Glomerular visceral epithelial cell (primary cell): ENCODE data around the gene IL18R1.

Experiments used
- DNase-seq: peaks from one replicate; pipeline ENCODE4 v3.0.0-alpha.2; 2016; ENCODE audit errors: extremely low spot score

Gene IL18R1

DNA sequence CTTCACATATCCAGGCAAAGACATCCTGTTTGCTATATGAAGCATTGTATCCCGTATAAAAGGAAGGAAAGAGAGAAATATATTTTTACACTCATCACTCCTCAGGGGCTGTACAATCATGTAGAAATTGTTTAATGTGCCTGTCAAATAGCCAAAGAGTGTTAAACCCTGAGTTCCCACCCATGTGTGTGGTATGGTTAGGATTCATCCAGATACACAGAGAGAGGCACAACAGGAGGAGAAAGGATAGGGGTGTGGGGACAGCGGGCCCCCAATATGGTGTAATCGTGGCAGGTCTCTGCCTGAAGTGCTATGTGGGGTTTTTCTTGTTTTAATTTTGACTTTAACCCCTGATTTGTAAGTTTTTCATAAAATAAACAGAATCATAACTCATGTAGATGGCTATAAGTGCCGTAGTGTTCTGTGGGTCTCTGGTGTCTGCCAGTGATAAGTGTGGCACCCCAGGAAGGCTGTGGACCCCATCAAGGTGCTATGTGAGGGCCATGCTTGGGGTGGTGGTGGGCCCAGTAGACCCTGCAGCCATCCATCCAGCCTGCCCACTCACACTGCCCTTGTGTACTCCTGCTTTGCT, 10.2 kb upstream of the IL18R1 start:
- no peak for DNase-seq

DNA sequence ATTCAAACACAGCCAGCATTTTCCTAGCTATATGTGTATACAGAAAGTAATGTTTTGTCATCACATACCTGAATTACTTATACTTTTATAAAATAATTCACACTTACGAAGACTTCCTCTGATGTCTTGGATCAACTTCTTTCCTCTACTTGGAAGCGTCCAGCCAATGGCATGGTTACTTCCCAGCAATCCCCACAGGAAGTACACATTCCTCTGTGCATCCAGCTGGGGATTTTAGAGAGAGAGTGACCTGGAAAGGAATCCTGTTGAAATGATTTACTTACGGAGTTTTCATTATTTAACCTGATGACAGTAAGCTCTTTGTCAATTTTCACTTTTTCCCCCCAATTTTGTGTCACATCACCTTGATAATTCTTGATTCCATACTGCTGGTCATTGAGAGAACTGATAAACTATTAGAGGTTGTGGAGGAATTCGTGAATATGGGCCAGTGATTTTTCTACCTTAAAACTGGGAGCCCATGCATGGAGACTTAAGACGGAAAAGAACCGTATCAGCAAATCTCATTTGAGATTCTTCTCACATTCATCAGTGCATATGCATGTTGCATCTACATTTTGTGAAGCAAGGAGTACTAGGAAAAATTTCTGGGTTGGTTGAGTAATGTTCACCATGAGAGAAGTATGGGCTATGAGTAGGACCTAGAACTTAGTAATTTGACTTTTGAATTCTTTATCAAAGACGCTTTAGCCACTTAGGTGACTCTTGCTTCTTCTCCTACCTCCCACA, 9.0 kb upstream of the IL18R1 start:
- no peak for DNase-seq

DNA sequence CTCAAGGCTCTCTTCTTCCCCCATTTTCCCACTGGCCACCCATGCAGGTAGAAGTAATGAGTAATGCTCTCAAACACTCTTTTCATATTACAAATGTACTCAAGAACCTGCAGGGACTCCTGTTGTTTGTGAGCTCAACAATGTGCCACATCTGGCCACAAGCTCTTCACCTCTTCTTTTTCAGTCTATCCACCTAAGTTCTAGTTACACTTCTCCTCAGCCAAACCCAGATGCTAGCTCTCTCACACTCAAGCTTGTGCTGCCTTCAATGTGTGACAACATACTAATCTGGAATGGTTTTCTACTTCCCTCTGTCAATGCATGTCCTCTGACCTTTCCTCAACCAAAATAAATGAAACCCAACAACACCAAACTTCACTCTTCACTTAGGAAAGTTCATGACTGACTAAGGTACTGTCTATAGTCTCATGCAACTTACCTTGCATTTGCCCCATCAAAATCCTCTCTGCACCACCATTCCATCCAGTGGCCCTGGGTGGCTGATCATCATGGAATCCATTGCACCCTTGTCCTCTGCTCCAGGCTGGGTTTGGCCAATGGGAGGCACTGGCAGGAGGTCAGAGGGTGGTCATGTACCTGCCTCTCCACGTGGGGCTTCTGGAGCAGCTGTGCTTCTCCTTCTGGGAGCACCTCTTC, 5.3 kb upstream of the IL18R1 start:
- DNase-seq = no peak

DNA sequence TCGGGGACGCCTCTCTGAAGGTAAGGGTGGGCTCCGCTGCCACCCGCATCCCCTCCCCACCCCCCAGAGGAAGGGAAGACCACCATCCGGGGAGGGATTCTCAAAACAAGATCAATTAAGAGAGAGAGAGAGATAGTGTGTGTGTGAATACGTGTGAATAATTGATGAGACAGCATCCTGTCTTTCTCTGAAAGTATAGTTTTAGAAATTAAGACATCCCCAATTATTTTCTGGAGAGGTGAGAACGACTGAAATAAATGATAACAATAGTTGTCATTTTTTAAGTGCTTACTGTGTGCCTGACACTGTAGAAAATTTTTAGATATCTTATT, 751 bp downstream of the IL18R1 start:
- no peak for DNase-seq

DNA sequence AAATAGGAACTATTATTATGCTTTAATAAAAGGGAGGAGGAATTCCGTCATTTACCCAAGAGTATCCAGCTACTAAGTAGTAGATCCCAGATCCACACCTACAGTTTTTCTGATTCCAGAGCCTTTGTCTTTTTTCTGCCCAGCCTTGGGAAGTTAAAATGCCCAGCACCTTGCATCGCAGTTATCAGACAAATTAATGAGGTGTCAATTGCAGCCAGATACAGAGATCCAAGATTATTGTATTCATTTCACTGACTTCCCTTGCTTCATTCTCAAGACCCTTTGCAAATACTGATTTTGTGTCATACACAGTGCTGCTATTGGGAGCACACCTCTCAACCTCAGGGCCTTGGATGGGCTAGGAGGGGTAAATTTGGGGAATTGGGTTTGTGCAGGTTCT, 1.1 kb downstream of the IL18R1 start:
- no peak for DNase-seq

DNA sequence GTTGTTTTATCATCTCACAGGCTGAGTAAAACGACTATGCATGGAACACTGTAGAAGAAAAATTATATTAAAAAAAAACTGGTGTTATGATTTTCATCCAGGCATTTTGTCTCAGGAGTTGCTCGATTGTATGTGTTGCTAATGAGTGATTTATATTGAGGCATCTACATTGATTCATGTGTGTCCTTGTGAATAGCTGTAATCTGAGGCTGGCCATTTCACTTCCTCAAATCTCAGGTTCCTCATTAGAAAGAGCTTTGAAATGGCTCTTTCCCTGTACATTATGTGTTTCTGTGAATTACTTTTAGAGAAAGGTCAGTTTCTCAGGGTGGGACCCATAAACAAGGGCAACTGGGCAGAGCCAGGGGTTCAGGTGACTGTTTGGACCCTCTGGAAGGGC, 2.3 kb downstream of the IL18R1 start:
- no peak for DNase-seq

DNA sequence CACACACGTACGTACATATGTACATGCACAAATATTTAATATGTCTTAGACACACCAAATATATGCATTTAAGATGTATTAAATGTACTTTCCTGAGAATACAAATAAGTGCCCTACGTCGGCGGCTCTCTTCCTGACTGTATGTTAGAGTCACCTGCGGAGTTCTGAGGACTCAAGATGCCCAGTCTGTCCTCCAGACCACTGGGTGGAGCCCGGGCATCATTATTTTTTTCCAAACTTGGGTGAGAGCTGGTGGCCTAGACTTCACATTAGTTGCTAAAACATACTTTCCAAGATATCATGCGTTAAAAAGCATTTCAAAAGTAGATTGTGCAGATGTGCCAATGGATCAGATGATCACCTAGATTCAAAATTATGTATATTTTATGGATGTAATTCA, 2.9 kb downstream of the IL18R1 start:
- no peak for DNase-seq

DNA sequence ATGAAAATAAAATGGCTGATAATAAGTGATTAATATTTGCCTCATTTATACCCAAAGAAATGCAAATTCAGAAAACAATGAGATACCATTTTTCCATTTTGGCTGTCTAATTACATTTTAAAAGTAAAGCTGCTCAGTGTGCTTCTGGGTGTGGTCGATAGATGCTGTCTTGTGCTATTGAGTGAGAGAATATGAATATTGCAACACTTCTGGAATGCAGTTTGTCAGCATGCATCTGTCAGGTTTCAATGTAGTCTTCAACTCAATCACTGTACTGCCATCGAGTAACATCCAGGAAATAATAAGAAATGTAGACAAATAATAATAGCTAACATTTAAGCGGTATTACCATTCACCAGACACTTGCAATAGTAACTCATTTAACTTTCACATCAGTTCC, 3.9 kb downstream of the IL18R1 start:
- DNase-seq = no peak

DNA sequence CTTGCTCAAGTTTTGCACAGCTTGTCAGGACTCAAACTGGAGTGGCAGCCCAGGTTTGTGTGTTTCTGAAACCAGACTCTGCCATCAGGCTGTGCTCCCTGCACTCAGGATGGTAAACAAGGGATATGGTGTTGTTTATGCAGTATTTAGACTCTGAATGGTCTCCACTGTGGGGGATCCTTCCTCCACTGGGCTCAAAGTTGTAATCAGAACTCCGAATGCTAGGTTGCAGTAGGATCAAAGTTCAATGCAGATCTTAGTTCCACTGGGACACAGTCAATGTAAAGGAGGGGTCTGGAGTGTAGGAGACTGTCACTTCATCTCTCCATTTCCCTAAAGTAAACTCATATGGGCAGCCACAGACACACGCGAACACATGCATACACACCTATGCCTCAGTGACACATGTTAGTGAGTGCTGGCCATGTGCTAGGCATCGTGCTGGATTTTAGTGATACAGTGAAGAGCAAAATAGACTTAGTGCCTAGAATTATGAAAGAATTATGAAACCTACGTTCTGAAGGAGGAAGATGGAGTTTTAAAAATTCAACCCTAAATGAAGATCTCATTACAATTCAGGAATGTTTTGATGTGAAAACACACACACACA, 6.1 kb downstream of the IL18R1 start:
- no peak for DNase-seq

DNA sequence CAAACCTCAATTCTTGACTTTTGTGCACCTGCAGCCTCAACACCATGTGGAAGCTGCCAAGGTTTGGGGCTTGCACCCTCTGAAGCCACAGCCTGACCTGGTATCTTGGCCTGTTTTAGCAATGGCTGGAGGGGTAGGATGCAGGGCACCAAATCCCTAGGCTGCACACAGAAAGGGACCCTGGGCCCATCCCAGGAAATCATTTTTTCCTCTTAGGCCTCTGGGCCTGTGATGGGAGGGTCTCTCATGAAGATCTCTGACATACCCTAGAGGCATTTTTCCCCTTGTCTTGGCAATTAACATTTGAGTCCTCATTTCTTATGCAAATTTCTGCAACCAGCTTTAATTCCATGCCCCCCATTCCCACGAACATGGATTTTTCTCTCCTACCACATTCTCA, 10.2 kb downstream of the IL18R1 start:
- no peak for DNase-seq

DNA sequence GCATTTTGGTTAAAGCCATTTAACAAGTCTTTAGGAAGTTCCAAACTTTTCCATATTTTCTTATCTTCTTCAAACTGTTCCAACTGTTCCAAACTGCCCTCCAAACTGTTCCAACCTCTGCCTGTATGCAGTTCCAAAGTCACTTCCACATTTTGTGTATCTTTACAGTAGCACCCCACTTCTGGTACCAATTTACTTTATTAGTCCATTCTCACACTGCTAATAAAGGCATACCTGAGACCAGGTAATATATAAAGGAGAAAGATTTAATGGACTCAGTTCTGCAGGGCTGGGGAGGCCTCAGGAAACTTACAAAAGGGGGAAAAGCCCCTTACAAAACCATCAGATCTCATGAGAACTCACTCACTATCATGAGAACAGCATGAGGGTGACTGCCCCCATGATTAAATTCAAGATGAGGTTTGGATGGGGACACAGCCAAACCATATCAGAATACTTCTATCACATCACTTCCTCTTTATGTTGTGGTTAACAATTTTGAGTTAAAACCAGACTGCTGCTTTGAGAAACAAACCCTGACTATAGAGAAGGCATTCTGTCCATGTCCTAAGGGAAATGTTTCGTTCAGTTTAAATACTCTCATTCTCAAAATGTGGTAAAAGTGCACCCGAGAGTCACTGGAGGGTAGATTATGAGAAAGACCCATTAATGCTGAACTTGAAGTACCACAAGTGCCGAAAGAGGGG, 11.0 kb downstream of the IL18R1 start:
- no peak for DNase-seq

DNA sequence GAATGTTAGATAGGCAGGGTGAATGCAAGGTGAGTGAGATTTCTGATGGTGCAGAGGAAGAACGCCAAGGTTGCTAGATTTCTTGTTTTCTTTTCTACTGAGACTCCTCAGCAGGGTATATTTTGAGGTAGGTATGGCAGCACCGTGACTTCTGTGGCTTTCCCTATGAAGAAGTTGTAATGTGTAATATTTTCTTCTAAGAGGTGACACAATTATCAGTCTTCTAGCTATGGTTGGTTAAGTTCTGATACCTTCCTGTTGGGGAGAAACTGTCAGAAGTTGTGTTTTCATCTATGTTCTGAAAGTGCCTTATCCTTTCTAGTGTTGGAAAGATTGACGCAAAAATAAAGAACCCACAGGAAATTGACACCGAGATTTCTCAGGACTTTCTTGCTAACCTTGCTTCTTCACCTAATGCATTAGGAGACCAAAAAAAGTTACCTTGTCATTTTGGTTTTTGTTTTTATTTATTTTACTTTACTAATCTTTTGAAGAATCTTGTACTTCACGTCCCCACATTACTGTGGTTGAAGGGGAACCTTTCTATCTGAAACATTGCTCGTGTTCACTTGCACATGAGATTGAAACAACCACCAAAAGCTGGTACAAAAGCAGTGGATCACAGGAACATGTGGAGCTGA, 11.9 kb downstream of the IL18R1 start:
- DNase-seq = no peak

DNA sequence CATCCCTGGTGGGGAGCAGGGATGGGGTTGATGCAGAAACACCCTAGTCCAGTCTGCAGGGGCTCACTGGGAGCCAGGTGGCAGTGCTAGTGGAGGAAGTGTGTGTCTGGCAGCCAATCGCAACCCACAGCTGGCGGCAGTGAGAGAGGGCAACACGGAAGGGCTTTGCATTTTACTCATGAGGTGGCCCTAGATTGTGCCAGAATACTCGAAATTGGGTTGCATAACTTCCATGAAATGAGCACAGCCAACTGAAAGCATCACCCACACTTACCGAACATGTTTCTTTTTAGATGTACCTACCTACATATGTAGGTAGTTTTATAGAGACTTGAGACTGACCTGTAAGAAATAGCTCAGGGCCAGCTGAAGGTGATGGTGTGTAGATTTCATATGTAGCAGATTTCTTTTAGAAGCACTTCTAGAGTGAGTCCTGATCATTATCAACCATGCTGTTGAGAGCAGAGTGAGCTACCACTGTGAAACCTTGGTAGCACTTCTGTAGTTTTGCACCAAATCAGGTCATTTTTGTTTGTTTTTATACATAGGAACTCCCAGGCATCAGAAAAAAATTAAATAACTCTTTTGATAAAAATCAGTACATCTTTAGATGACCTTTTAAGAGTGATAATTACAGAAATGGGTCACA, 13.0 kb downstream of the IL18R1 start:
- no peak for DNase-seq

DNA sequence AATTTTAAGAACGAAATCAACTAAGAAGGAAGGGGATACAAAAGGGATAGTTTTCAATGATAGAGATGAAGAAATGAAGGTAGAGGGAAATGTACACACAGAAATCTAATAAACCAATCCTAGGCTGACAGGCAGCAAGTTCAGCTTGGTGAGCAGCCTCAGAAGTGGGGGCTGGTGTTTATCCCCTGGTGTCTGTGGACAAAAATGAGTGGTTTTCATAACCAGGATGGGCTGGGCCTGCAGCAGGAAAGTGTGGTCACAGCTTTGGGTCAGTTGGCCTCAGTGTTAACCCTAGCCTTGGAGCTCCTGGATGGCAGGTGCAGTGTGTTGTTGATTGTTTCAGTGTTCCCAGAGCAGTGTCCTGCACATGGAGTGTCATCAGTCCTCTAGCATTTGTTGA, 14.3 kb downstream of the IL18R1 start:
- DNase-seq = no peak

DNA sequence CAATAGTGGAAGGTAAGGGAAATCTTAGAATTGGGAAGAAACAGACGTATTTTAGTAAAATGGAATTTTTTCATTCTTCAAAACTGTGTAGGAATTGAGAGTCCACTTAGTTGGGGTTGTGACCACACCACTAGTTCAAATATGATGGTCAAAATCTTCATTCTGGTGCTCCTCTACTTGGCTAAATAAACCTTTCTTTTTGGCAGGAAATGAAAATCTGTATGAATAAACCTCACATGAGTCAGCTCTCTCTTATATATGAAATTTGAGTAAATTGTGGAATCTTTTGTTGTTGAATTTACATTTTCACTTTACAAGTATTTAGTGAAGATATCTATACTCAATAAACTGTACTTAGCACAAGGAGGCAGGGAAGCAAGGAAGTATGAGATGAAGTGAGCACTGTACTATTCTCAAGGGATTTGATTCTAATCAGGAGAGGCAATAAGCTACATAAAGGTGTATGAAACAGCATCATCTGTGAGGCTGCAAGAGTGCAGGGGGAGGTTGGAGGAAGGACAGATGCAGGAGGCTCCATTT, 20.5 kb downstream of the IL18R1 start:
- DNase-seq = no peak

DNA sequence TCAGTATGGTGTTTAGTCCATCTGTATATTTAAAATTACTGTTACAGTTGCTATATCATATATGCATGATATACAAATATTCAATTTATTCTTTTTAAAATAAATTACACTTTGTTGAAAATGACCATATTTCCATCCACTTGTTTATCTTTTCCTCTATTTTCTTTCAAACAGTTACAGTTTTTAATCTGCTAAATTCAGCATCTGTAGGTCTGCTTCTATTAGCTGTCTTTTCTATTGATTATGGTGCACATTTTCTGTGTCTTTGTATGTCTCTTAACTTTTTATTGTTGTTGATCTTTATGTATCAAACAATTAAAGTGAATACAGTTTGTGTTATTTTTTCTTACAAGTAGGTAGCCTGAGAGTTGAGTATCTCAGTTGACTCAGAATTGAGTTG, 28.1 kb downstream of the IL18R1 start:
- DNase-seq = no peak

DNA sequence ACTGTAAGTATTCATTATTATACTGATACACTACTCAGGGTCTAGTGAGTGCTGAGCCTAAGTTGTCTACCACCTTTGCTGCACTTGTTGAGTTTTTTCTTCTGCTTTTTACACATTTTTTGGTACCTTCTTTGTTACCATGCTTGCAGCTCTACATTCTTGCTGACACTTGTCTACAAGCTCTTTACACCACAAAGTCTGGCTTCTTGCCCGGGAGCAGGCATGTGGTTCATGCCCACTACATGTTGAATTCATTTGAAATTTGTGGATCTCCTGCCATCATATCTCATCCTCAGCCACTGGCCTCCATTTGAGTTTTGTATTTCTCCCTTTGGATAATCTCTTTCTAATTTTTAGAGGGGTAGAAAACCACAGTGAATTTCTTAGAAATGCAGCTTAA, 29.9 kb downstream of the IL18R1 start:
- no peak for DNase-seq

DNA sequence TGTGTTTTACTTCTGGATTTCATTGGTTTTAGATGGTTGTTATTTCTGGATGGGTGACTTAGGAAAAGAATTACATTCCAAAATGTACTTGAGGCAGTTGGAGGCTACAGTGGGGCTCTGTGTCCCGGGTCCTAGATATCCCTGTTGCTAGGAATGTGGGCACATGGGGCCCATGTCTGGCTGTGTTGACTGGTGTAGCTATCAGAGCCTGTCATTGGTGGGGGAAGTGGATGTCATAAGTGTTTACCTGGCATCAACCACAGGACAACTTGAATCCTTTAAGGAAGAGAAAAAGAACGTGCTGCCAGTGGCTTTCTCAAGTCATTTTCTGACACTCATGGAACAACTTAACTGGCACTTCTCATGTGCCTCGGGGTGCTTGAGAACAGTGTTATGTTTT, 30.4 kb downstream of the IL18R1 start:
- DNase-seq = no peak

DNA sequence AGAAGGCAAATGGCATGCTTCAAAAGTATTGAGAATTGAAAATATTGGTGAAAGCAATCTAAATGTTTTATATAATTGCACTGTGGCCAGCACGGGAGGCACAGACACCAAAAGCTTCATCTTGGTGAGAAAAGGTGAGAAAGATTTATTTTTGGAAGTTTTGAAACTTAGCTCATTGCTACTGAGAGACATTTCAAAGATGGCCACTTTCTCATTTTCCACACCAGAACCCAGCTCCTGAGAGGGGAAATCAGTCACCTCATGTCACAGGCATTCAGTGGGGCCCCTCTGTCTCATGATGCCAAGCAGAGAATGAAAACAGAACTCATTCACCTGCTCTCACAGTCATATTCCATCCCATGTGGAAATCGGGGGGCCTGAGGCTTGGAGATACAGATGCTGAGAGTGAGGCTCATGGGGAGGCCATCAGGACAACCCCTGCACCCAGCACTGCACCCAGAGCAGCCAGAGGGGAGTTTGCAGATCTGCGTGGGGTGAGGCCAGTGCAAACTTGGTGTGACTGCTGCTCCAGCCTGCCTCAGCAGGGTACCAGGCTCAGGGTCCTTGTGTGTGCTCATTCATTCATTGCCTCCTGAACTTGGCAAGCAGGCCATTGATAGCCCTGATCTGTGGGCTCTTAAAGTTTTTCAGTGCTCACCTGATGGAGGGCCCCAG, 31.4 kb downstream of the IL18R1 start:
- DNase-seq = no peak

DNA sequence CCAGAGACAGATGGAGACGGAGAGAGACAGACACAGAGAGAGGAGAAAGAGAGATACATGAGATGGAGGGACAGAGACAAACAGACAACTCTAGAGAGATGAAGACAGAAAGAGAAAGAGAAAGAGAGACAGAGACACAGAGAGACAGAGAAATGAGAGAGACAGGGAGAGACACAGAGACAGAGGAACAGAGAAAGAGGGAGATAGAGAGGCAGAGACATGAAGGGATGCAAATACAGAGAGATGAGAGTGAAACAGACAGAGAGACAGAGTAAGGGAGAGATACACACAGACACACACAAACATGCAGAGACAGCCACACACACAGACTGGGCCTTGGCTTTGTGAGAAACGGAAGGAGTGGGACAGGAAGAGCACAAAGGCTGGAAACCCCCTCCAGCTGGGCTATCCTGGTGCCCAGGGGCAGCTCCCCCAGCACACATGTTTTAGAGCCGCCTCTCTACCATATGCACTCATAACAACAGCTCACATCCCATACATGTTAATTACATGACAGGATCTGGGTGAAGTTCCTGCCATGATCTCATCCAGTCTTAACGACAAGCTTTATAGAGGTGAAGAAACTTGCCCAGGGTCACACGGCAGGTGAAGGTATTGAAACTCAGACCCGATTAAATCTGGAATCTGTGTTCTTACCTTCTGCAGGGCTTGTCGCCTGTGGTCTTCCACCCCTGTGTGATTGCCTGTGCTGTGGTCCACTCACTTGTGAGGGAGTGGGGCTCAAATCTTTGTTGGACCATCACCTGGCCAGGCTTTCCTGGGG, 32.4 kb downstream of the IL18R1 start:
- no peak for DNase-seq
